ENCODE measurements around the gene NUTF2. TPM values are rescaled to one million over a fixed set of nuclear protein-coding genes. Genes with fewer than 3 reads are reported as not detected.
A peak's percentile ranks its signal among the peaks of the same experiment; 100 is the strongest.

Gene NUTF2
- total and polyA plus RNA-seq, 2 of the 4 experiments (the other 2 are of a cell fraction) = 42.7 to 361 TPM

- Histone ChIP-seq H3K79me1 (ENCODE audit: low read depth in 1 of 2, low read length in 2 of 2) (peaks cover 62 to 74% of the 10 kb centered on the region in 2 experiments), H3K4ac (ENCODE audit: low read depth, low read length) (no peak overlapping the region), H3K23ac (ENCODE audit: low read depth, low read length) (no peak overlapping the region), H3K9me1 (ENCODE audit: insufficient read depth, low read length) (peaks cover 46% of the 10 kb centered on the region), H4K8ac (ENCODE audit: low read depth in 2 of 2, low read length in 2 of 2) (no peak overlapping the region), H3K4me3 (ENCODE audit: insufficient read depth, low read depth, low read length) (no peak overlapping the region), H2AK9ac (replicated peaks; ENCODE audit: low read depth, low read length, poor library complexity) (no peak overlapping the region), H3K36me3 (ENCODE audit: control insufficient read depth, insufficient read depth, low read length) (peaks cover 39% of the 10 kb centered on the region), H2BK15ac (ENCODE audit: low read depth, low read length) (no peak overlapping the region), H2AFZ (replicated peaks; ENCODE audit: low read length, poor library complexity) (no peak overlapping the region), H3K4me2 (ENCODE audit: low read depth, low read length) (no peak overlapping the region), H4K5ac (ENCODE audit: low read depth, low read length) (no peak overlapping the region), H3K27ac (ENCODE audit: insufficient read depth, low read length) (no peak overlapping the region), H3K9me3 (ENCODE audit: control insufficient read depth, insufficient read depth, low read length) (no peaks in the 10 kb centered on the region), H3K27me3 (ENCODE audit: control insufficient read depth, insufficient read depth, low read length) (no peaks in the 10 kb centered on the region), H3K9ac (ENCODE audit: low read depth, low read length) (no peak overlapping the region), H2BK20ac (ENCODE audit: low read depth, low read length) (no peak overlapping the region), H3K18ac (ENCODE audit: low read depth, low read length) (no peak overlapping the region), H4K20me1 (ENCODE audit: insufficient read depth, low read length) (peaks cover 59% of the 10 kb centered on the region), H2BK120ac (ENCODE audit: low read depth, low read length) (no peak overlapping the region), H4K91ac (ENCODE audit: insufficient read depth, low read depth, low read length) (no peak overlapping the region), H3K56ac (ENCODE audit: extremely low read depth, insufficient read depth, low read length) (no peak overlapping the region), H2AK5ac (ENCODE audit: low read depth, low read length) (no peak overlapping the region), H3K14ac (replicated peaks; ENCODE audit: low read depth, low read length) (no peak overlapping the region), H3K4me1 (ENCODE audit: control insufficient read depth, insufficient read depth, low read length) (peaks cover 20% of the 10 kb centered on the region), H2BK5ac (ENCODE audit: low read depth, low read length, poor library complexity, severe bottlenecking) (no peak overlapping the region)
- CTCF ChIA-PET = interaction anchor here (1.4 kb wide), 1 partner anchor 49 kb away, joined by 5 read pairs; no protein-coding TSS in a partner anchor
- TF ChIP-seq MXI1 (IDR thresholded peaks at IDR 0.05; ENCODE audit: borderline replicate concordance, low read depth, low read length) (peak; percentile 89), RAD21 (IDR thresholded peaks at IDR 0.05; ENCODE audit: low read length) (peak; percentile 55), FOS (IDR thresholded peaks at IDR 0.05; ENCODE audit: low read depth, low read length) (no peak), SMC3 (IDR thresholded peaks at IDR 0.05; ENCODE audit: low read depth, low read length) (peak; percentile 52; the same call in 1 of the 2 replicates)
- TF ChIP-seq, protein P1, sequence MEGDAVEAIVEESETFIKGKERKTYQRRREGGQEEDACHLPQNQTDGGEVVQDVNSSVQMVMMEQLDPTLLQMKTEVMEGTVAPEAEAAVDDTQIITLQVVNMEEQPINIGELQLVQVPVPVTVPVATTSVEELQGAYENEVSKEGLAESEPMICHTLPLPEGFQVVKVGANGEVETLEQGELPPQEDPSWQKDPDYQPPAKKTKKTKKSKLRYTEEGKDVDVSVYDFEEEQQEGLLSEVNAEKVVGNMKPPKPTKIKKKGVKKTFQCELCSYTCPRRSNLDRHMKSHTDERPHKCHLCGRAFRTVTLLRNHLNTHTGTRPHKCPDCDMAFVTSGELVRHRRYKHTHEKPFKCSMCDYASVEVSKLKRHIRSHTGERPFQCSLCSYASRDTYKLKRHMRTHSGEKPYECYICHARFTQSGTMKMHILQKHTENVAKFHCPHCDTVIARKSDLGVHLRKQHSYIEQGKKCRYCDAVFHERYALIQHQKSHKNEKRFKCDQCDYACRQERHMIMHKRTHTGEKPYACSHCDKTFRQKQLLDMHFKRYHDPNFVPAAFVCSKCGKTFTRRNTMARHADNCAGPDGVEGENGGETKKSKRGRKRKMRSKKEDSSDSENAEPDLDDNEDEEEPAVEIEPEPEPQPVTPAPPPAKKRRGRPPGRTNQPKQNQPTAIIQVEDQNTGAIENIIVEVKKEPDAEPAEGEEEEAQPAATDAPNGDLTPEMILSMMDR (conservative IDR thresholded peaks at IDR 0.05; ENCODE audit: low read depth, low read length) = peak; percentile 50
- no CpG with 5 or more reads among the region's 2 CpGs for WGBS, 2 experiments (ENCODE audit: extremely low coverage in 2 of 2, insufficient read length in 1 of 2)
- dilution Hi-C loops (cut with HindIII; ENCODE audit: low sequenced_read_pairs, unreplicated experiment) (no loop called here), intact Hi-C loops (cut with micrococcal nuclease) (loop anchor here (2.0 kb wide), 1 partner anchor 49 kb away; no protein-coding TSS in a partner anchor), in situ Hi-C loops (cut with MboI; ENCODE audit: low sequenced_read_pairs) (no loop called here)
- ATAC-seq (ENCODE audit: low read depth) (peak; percentile 33; the same call in 1 of the 2 replicates), DNase-seq (peak; percentile 26)
- POLR2A ChIA-PET (ENCODE audit: unreplicated experiment) = interaction anchor here (0.6 kb wide), 1 partner anchor 59 kb away, joined by 3 read pairs; the partner anchor contains the start of genes RANBP10 and TSNAXIP1
- no TSS peak for BruUV-seq (replicated peaks)
Measured at GRCh38 chr16:67865318-67865717, 18.6 kb downstream of the NUTF2 start.
